Nephron progenitor cell (in vitro differentiated cells): Measurements from ENCODE around the gene TOGARAM1.

Experiments
- DNase-seq: peaks from one replicate; pipeline ENCODE4 v3.0.0; 2021
- H3K27ac Mint-ChIP-seq: 2 replicates; pipeline ENCODE4 v1.8.0; 2021; ENCODE audit warnings: mild to moderate bottlenecking, moderate library complexity, mixed read lengths
- H3K27me3 Mint-ChIP-seq: 2 replicates; pipeline ENCODE4 v1.8.0; 2021; ENCODE audit warnings: mild to moderate bottlenecking, low read depth, mixed read lengths; ENCODE audit not compliant: poor library complexity
- H3K36me3 Mint-ChIP-seq: 2 replicates; pipeline ENCODE4 v1.8.0; 2021; ENCODE audit warnings: low read depth, mixed read lengths
- H3K4me1 Mint-ChIP-seq: 2 replicates; pipeline ENCODE4 v1.8.0; 2021; ENCODE audit warnings: mixed read lengths
- H3K4me3 Mint-ChIP-seq: 2 replicates; pipeline ENCODE4 v1.8.0; 2021; ENCODE audit warnings: mild to moderate bottlenecking, moderate library complexity, mixed read lengths
- H3K9me3 Mint-ChIP-seq: 2 replicates; pipeline ENCODE4 v1.8.0; 2021; ENCODE audit warnings: mild to moderate bottlenecking, moderate library complexity, mixed read lengths
- TF ChIP-seq, protein P1 (sequence below): fragments of 200-600 bp; sonication (generic); IDR thresholded peaks from 2 replicates; pipeline ENCODE4 v1.5.0; 2021; ENCODE audit warnings: antibody characterized with exemption

The TOGARAM1 gene

GRCh38 chr14:44979740-44980356 is 17.9 kb downstream of the TOGARAM1 start:
- no peak overlapping the region for H3K4me3 Mint-ChIP-seq
- TF ChIP-seq, protein P1, sequence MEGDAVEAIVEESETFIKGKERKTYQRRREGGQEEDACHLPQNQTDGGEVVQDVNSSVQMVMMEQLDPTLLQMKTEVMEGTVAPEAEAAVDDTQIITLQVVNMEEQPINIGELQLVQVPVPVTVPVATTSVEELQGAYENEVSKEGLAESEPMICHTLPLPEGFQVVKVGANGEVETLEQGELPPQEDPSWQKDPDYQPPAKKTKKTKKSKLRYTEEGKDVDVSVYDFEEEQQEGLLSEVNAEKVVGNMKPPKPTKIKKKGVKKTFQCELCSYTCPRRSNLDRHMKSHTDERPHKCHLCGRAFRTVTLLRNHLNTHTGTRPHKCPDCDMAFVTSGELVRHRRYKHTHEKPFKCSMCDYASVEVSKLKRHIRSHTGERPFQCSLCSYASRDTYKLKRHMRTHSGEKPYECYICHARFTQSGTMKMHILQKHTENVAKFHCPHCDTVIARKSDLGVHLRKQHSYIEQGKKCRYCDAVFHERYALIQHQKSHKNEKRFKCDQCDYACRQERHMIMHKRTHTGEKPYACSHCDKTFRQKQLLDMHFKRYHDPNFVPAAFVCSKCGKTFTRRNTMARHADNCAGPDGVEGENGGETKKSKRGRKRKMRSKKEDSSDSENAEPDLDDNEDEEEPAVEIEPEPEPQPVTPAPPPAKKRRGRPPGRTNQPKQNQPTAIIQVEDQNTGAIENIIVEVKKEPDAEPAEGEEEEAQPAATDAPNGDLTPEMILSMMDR, result no peak
- DNase-seq, result no peak
- H3K36me3 Mint-ChIP-seq, result peaks cover 35% of the 10 kb centered on the region
- no peaks in the 10 kb centered on the region for H3K27me3 Mint-ChIP-seq
- H3K4me1 Mint-ChIP-seq, result no peaks in the 10 kb centered on the region
- peaks cover 6% of the 10 kb centered on the region for H3K9me3 Mint-ChIP-seq
- H3K27ac Mint-ChIP-seq, result no peak overlapping the region

DNA sequence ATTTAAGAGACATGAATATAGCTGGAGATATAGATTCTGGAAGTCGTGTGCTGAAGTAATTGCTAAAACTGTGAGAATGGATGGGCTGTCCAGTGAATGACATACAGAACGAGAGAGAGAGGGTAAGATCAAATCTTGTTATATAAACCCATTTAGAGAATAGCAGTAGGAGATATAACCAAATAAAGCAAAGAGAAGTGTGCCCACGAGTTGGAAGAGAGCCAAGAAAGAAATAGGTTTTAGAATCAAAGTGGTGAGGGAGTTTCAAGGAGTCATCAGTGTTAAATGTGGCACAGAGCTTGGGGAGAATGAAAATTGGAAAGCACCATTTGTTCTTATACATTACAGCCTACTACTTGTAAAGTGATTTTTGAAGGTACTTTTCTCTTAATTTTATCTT is 19.2 kb downstream of the TOGARAM1 start:
- DNase-seq, result no peak
- TF ChIP-seq, protein P1, result no peak
- no peak overlapping the region for H3K27ac Mint-ChIP-seq

GRCh38 chr14:44982594-44982993 is 20.6 kb downstream of the TOGARAM1 start:
- TF ChIP-seq, protein P1, result no peak

More for the DNA sequence above, 19.2 kb downstream of the TOGARAM1 start:
- Mint-ChIP-seq H3K36me3 (peaks cover 25% of the 10 kb centered on the region), H3K4me3 (no peak overlapping the region), H3K27me3 (no peaks in the 10 kb centered on the region), H3K4me1 (no peaks in the 10 kb centered on the region), H3K9me3 (peaks cover 2% of the 10 kb centered on the region)

DNA sequence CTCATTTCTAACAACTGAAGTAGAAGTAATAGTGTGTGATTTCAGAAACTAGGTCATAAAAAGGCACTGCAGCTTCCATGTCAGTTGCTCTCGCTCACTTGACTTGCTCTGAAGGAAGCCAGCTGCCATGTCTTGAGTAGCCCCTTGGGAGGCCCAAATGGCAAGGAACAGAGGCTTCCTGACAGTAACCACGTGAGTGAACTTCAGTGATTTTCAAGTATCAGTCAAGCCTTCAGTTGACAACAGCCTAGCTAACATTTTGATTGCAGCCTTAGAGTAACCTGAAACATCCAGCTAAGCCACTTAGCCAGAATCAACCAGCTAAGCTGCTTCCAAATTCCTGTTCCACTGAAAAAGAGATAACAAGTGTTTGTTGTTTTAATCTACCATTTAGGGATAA is 26.7 kb downstream of the TOGARAM1 start:
- peaks cover 3% of the 10 kb centered on the region for H3K9me3 Mint-ChIP-seq
- H3K27me3 Mint-ChIP-seq, result peaks cover 2% of the 10 kb centered on the region
- H3K4me3 Mint-ChIP-seq, result no peak overlapping the region
- DNase-seq, result peak; percentile 23
- peaks cover 12% of the 10 kb centered on the region for H3K4me1 Mint-ChIP-seq
- peak overlapping the region; percentile 24 for H3K27ac Mint-ChIP-seq
- TF ChIP-seq, protein P1, result no peak
- H3K36me3 Mint-ChIP-seq, result peaks cover 30% of the 10 kb centered on the region

More at GRCh38 chr14:44982594-44982993, 20.6 kb downstream of the TOGARAM1 start:
- no peak overlapping the region for H3K4me3 Mint-ChIP-seq
- no peak for DNase-seq
- H3K27me3 Mint-ChIP-seq, result no peaks in the 10 kb centered on the region
- H3K4me1 Mint-ChIP-seq, result no peaks in the 10 kb centered on the region
- H3K9me3 Mint-ChIP-seq, result peaks cover 3% of the 10 kb centered on the region
- H3K27ac Mint-ChIP-seq, result no peak overlapping the region
- H3K36me3 Mint-ChIP-seq, result peaks cover 31% of the 10 kb centered on the region

GRCh38 chr14:44989497-44990440 is 27.8 kb downstream of the TOGARAM1 start:
- peaks cover 31% of the 10 kb centered on the region for H3K36me3 Mint-ChIP-seq
- H3K4me1 Mint-ChIP-seq, result peaks cover 12% of the 10 kb centered on the region
- H3K27ac Mint-ChIP-seq, result peak overlapping the region; percentile 72
- H3K9me3 Mint-ChIP-seq, result peaks cover 3% of the 10 kb centered on the region
- H3K4me3 Mint-ChIP-seq, result no peak overlapping the region
- TF ChIP-seq, protein P1, result no peak
- DNase-seq, result no peak
- H3K27me3 Mint-ChIP-seq, result peaks cover 2% of the 10 kb centered on the region
